ENCODE data around the gene MAP7D1. TPM values are rescaled to one million over a fixed set of nuclear protein-coding genes. Genes with fewer than 3 reads are reported as not detected.
"Not testable (repeated sequence)": the region's sequence is repeated elsewhere in the genome, so short reads cannot be mapped to it uniquely, and the experiment has no call there.

MAP7D1 gene
- total RNA-seq, 1 experiment from 2014 or later, result 234 TPM

DNA sequence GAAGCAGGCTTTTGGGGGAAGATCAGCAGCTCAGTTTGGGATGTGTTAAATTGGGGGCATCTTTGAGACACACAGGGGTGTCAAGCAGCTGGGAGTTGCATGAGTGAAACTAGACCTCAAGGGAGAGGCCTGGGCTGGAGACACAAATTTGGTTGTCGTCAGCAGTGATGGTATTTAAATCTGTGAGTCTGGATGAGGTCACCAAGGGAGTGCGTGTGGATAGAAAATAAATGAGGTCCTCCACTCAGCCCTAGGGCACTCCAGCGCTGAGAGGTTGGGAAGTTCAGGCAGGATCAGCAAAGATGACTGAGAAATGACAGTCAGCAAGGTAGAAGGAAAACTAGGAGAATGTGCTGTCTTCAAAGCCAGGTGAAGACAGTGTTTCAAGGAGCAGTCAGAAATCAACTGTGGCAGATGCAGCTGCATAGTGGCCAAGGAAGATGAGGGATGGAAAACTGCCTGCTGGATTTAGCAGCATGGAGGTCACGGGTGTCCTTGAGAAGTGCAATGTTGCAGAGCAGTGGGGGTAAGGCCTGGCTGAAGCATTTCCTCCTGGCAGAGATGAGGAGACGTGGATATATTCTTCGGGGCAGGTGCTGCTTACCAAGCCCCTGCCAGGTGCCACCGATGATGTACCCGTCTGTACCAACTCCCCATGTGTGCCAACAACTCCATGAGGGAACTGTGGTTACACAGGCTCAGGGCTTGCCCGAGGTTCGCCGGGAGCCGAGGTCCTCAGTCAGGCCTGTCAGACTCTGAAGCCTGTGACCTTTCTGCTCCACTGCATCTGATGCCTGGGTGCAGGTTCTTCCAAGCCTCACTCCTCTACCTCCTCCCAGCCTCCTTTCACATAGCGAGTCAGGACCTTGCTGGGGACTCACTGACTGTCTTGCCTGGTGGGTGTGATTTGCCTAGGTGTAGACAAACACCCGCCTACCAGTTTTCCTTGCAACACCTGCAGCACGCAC lies 11.3 kb downstream of the MAP7D1 start:
- DNase-seq (ENCODE audit: low read depth), result no peak

DNA sequence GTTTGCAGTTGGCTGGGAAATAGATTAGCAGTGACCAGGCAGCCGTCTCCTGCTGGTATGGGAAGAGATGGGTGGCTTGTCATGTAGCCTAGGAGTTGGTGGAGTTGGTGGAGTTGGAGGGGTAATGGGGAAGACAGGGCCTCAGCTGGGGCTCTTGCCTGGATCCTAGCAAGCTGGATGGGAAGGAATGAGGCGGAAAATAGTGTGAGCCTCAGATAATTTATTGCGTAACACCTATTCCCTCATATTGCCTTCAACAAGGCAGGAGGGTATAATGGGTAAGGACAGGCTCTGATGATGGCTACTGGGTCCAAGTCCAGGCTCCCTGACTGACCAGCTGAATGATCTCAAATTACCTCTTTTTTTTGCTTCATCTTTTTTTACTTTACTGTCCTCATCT lies 12.6 kb downstream of the MAP7D1 start:
- DNase-seq (ENCODE audit: low read depth), result no peak

DNA sequence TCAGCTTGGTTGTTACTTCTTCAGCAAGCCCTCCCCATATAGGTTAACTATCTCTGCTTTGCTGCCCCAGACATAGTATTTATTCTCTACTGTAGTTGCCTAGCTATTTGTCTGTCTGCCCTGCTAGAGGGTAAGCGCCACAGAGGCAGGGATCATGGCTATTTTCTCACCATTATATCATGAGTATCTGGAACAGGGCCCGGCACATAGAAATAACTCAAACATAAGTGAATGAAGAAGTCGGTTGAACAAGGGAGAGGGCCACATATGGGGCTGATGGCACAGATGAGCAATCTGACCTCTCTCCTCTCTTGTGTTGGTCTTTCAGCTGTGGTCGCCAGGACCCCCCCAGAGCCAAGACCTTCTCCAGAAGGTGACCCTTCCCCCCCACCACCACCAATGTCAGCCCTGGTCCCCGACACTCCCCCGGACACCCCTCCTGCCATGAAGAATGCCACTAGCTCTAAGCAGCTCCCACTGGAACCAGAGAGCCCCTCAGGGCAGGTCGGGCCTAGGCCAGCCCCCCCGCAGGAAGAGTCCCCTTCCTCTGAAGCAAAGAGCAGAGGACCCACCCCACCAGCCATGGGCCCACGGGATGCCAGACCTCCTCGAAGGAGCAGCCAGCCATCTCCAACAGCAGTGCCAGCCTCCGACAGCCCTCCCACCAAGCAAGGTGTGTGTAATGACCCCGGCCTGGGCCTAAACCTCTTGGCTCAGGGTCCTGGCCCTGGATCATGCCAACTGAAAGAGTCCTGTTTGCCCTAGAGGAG lies 14.9 kb downstream of the MAP7D1 start:
- DNase-seq (ENCODE audit: low read depth), result no peak

DNA sequence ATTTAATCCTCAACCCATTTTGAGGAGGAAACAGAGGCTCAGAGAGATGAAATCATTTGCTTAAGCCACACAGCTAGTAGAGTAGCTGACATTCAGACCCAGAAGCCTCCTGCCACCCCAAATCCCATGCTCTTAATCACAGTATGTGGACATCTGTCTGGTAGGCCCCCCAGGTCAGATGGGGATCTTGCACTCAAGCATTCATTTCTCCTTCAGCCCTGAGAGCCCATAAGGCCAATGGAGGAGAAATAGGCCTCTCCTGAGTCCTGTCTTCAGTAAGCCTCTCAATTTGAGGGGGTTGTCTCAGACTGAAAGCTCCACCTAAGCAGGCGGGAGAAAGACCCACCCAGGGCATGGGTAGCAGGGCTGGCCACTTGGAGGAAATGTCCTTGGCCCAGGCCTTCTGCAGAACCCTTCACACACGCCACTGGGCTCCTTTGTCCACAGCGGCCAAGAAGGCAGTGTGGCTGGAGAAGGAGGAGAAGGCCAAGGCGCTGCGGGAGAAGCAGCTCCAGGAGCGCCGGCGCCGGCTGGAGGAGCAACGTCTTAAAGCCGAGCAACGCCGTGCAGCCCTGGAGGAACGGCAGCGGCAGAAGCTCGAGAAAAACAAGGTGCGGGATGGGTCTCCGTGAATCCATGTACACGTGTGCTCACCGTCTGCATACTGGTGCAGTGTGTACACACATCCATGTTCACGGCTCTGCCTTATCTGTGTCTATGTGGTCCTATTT lies 16.2 kb downstream of the MAP7D1 start:
- no peak for DNase-seq (ENCODE audit: low read depth)

DNA sequence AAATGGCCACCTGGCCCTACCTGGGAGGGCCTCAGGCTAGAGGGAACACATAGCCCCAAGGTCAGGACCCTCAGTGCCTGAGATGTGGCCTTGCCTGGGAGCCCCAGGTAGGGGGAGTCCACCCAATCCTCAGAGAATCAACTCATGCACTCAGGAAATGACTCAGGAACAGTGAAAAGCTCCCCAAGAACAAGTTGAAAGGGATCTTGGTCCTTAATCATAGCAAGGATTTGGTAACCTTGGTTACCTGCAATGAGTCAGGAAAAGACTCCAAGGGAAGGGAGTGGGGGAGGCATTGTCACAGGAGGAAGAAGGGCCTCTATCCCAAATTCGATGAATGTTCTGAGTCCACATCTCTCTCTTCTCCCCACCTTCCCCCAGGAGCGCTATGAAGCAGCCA lies 17.0 kb downstream of the MAP7D1 start:
- DNase-seq (ENCODE audit: low read depth), result peak; percentile 95

DNA sequence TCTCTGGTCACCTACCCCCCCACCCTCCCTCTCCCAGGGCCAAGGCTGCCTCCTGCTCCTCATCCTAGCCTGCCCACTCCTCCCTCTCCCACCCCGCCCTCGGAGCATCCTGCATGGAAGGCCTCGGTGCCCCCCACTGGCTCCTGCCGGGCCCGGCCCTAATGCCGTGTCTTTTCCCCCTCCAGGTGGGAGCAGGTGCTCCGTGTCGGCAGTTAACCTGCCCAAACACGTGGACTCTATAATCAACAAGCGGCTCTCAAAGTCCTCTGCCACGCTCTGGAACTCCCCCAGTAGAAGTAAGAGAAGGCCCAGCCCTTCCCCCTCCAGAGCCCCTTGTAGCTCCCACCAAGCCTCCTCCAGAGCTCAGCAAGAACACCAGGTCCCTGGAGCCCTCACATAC lies 18.8 kb downstream of the MAP7D1 start:
- DNase-seq (ENCODE audit: low read depth), result no peak

DNA sequence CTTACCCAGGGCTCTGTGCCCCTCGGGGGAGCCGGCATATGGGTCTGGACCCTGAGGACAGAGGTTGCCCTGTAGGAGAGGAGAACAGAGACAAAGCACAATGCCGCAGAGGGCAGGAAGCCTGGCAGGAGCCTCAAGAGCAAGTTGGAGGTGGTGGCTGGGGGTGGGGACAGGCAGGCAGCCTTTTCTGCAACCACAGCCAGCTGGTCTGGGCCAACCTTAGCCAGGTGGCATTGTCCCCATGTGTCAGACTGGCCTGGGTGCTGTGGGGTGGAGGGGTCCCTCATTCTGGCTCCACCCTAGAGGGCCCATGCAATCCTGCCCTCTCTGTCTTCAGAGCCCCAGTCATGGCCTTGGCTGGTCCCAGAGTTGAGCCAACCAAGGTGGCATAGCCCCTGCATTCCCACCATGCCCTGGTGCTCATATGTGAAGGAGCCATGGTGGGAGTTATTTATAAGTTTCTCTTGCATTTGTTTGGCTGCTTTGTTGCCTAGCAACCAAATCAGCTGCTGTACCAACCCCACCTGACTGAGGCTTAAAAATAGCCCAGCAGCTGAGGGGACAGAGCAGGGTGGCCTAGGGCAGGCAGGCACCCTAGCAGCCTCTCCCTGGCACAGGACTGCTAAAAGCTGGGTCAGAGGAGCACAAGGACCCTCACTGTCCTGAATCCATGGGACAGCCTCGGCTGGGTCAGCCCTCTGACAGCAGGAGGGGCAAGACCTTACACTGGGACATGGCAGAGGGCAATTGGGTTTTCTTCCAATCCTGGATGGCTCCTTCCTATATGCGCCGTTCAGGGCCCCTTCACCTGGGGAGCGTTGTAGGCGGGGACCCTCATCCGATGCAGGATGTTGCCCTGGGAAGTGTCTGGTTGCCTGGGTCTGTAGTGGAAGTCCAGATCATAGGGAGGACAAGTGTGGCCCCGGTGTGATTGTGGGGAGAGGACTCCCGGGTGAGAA lies 19.5 kb downstream of the MAP7D1 start:
- DNase-seq (ENCODE audit: low read depth), result no peak

DNA sequence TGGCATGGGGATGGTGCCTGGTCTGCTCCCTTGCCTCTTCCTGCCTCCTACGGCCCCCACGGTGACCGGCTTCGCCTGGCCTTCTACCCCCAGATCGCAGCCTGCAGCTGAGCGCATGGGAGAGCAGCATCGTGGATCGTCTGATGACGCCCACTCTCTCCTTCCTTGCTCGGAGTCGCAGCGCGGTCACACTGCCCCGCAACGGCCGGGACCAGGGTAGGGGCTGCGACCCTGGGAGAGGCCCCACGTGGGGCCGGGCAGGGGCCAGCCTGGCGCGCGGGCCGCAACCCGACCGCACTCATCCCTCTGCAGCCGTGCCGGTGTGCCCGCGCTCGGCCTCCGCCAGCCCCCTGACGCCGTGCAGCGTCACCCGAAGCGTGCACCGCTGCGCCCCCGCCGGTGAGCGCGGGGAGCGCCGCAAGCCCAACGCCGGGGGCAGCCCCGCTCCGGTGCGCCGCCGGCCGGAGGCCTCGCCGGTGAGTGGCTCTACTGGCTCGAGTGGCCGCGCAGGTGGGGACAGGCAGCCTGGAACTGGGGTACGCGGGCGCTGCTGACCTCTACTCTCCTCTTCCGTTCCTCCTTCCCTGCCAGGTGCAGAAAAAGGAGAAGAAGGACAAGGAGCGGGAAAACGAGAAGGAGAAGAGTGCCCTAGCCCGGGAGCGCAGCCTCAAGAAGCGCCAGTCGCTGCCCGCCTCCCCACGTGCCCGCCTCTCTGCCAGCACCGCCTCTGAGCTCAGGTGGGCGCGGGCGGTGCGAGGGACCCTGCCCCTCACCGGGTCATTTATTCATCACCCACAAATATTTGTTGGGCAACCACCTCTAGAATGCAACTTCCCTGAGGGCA lies 20.4 kb downstream of the MAP7D1 start:
- DNase-seq (ENCODE audit: low read depth), result no peak

DNA sequence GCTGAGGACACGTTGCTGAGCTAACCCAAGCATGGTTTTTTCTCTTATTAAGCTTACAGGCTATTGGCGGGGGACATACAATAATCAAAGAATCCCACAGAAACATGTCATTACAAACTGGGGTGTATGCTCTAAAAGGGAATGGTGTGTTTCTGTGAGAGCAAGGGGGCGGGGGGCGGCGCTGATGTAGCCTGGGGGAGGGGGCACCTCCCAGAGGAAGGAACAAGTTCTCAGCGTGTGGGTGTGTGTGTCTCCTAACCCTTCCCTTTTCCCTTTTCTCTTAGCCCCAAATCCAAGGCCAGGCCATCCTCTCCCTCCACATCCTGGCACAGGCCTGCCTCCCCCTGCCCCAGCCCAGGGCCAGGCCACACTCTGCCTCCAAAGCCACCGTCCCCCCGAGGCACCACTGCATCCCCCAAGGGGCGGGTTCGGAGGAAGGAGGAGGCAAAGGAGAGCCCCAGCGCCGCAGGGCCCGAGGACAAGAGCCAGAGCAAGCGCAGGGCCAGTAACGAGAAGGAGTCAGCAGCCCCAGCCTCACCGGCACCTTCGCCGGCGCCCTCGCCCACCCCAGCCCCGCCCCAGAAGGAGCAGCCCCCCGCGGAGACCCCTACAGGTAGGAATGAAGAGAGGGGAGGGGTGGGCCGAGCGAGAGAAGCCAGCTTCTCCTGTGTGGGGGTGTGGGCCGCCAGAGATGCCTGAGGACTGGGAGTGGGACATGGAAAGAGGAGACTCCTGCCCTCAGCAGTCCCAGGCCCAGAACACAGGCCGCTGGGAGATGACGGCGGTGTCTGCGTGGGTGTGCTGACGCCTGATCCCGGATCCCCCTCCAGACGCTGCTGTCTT lies 21.9 kb downstream of the MAP7D1 start:
- no peak for DNase-seq (ENCODE audit: low read depth)

DNA sequence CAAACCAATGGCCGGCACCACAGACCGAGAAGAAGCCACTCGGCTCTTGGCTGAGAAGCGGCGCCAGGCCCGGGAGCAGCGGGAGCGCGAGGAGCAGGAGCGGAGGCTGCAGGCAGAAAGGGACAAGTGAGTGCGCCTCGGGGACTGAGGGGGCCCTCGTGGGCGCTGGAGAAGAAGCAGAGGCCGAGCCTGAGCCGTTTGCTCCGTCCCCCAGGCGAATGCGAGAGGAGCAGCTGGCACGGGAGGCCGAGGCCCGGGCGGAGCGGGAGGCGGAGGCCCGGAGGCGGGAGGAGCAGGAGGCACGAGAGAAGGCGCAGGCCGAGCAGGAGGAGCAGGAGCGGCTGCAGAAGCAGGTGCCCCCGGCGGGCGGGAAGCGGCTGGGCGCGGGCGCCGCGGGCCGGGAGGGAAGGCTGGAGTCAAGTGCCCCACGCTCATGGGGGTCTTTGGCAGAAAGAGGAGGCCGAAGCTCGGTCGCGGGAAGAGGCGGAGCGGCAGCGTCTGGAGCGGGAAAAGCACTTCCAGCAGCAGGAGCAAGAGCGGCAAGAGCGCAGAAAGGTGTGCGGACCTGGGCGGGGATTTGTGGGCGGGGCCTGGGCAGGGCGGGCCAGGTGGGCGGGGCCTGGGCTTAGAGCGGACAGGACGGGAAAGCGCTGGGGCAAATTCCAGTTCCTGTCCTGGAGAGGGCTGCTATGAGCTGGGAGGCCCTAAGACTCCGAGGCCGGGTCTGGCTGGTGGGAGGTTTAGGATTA lies 22.7 kb downstream of the MAP7D1 start:
- DNase-seq (ENCODE audit: low read depth), result no peak

DNA sequence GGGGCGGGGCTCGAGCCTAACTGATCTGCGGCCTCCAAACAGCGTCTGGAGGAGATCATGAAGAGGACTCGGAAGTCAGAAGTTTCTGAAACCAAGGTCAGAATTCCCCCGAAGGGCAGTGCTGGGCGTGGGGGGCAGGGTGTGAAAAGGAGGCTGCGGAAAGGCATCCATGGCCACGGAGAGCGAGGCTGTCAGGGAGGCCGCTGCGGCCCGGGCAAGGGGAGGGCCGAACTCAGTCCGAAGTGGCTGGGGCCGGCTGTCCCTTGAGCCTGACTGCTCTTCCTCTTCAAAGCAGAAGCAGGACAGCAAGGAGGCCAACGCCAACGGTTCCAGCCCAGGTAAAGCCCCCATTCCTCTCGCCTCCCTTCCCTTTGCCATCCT lies 23.2 kb downstream of the MAP7D1 start:
- DNase-seq (ENCODE audit: low read depth), result no peak

DNA sequence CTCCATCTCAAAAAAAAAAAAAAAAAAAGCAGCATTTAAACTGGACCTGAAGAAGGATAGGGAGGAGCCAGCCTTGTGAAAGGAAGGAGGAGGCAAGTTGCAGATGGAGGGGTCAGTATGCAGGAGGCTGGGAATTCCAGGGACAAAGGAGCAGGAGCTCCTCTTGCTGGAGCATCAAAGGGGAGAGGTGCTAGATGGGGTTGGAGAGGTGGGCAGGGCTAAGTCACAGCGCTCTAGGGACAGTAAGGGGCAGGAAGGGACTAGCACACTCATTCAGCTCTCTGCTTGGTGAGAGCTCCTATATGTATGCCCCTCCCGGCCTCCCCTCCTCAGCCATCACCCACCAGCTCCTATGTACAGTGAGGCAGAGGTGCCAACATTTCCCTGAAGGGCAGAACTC lies 26.8 kb downstream of the MAP7D1 start:
- no peak for DNase-seq (ENCODE audit: low read depth)

DNA sequence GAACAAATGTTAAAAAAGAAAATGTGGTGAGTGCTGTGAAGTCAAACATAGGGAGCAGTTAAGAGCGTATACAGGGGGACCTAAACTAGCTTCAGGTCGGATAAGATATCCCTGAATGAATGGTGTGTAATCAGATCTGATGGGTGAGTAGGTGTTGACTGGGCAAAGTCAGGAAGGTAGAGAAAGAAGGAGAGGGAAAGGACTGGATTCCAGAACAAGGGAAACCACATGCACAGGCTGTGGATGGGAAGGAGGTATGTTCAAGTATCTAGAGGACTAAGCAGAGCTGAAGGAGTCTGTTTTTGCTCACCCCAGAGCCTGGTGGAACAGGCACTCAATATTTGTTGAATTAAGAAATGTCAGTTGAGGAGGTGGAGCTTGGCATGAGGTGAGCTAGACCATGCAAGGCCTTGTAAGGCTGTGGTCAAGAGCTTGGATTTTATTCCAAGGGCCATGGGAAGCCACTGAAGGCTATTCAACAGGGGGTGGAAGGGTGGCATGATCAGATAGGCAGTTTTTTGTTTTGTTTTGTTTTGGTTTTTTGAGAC lies 27.4 kb downstream of the MAP7D1 start:
- DNase-seq (ENCODE audit: low read depth), result no peak

DNA sequence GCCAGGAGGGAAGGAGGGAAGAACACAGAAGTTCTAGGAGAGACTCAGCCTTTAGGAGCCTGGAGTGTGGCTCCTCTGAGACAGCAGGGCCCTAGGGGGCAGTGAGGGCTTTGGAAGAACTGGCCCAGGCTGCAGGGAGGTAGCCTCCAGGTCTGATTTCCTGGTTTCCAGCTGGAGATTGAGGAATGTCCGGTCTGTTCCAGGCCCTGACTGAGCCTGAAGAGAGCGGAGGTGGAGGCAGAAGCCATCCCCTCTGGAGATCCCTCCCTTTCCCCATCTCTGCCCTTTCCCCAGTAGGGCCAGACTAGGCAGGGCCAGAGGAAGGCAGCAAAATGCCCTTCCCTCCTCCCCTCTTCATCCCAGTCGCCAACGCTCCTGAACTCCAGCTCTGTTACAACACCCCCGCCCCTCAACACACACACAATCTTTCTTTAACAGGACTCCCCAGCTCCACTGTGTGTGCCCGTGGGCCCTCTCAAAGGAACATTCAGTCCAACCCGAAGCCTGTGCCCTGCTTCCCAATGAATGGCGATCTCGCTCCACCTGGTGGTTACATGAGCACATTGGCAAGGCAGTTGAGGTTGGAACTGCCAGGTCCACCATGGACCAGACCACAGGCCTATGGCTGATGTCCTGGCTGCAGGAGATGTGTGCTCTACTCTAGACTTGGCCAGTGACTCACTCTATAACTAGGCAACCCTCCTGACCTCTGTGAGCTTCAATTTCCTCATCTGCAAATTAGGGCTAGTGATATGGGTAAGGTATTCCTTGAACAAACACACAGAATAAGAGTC lies 32.0 kb downstream of the MAP7D1 start:
- peak; percentile 92 for DNase-seq (ENCODE audit: low read depth)

DNA sequence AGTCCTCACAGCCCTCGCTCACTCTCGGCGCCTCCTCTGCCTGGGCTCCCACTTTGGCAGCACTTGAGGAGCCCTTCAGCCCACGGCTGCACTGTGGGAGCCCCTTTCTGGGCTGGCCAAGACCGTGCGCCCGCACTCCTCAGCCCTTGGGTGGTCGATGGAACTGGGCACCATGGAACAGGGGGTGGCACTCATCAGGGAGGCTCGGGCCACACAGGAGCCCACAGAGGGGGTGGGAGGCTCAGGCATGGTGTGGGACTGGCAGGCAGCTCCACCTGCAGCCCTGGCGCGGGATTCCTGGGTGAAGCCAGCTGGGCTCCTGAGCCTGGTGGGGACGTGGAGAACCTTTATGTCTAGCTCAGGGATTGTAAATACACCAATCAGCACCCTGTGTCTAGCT lies 40.8 kb downstream of the MAP7D1 start:
- not testable (repeated sequence) for DNase-seq (ENCODE audit: low read depth)

DNA sequence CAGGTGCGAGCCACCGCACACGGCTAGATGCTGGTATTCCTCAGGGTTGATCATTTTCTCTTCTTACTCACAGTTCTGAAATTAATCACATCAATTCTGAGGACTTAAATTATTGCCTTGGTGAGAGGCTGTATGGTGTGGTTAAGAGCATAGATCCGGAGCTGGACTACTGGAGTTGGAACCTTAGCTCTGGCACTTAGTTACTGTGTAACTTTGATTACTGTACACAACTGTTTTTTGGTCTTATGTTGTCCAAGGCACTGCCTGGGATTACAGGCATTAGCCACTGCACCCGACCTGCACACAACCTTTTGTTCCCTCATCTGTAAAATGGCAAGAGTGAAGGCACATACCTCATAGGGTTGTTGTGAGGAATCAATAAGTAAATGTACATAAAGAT lies 42.7 kb downstream of the MAP7D1 start:
- no peak for DNase-seq (ENCODE audit: low read depth)
